ENCODE data around the gene CA4. TPM values are rescaled to one million over a fixed set of nuclear protein-coding genes. Genes with fewer than 3 reads are reported as not detected.
A peak's percentile ranks its signal among the peaks of the same experiment; 100 is the strongest.
"Not testable (repeated sequence)": the region's sequence is repeated elsewhere in the genome, so short reads cannot be mapped to it uniquely, and the experiment has no call there.

The CA4 gene
- total and polyA plus RNA-seq, 2 of the 8 experiments (the other 6 are each of a cell fraction or from before 2014, with no cell fraction given) = 3.6 to 4.2 TPM

GRCh38 chr17:60110586-60110985, 39.2 kb upstream of the CA4 start:
- no peak overlapping the region for H3K9ac ChIP-seq (replicated peaks in 1 of 4; ENCODE audit: extremely low read depth in 1 of 4, low read depth in 3 of 4, low read length in 3 of 4)
- no peak for TF ChIP-seq KDM1A (IDR thresholded peaks at IDR 0.05; ENCODE audit: borderline replicate concordance, low read length)
- TF ChIP-seq SIRT6 (IDR thresholded peaks at IDR 0.05; ENCODE audit: low read length) = no peak
- TF ChIP-seq JUND (IDR thresholded peaks at IDR 0.05; ENCODE audit: low read length) = no peak
- no peak overlapping the region for H2BK120ac ChIP-seq (replicated peaks; ENCODE audit: low read depth, low read length)
- ChIA-PET CTCF (ENCODE audit: partially characterized antibody) (interaction anchor here (0.6 to 1.5 kb wide), 7 partner anchors 19 to 523 kb away, joined by 3 to 5 read pairs (median 3); no protein-coding TSS in a partner anchor), POLR2A (ENCODE audit: partially characterized antibody) (no interaction called here)
- no peaks in the 10 kb centered on the region for H3K9me3 ChIP-seq (ENCODE audit: insufficient read depth in 2 of 2, low read depth in 1 of 2, low read length in 1 of 2)
- no peak overlapping the region for H3K14ac ChIP-seq (ENCODE audit: insufficient read length)
- no peak overlapping the region for H2BK15ac ChIP-seq (ENCODE audit: low read length)
- no peaks in the 10 kb centered on the region for H3K23me2 ChIP-seq (ENCODE audit: low read depth, low read length)
- H3K4ac ChIP-seq (replicated peaks; ENCODE audit: insufficient read length, low read depth, low read length) = no peak overlapping the region
- no peak overlapping the region for H3K23ac ChIP-seq (ENCODE audit: insufficient read length)
- no peak overlapping the region for H3K18ac ChIP-seq (ENCODE audit: extremely low read depth, low read length)
- no peak overlapping the region for H3K27ac ChIP-seq (ENCODE audit: low read depth, low read length)
- 62% methylated on average over 2 of the region's 3 CpGs; no CpG with 5 or more reads in 1 of the 2 experiments for WGBS, 2 experiments (ENCODE audit: extremely low coverage in 1 of 2, insufficient coverage in 1 of 2, insufficient read length in 1 of 2, insufficient replicate concordance in 2 of 2, low coverage in 1 of 2, low lambda C conversion rate in 2 of 2, missing lambda C conversion rate in 1 of 2)
- H3K4me1 ChIP-seq (replicated peaks in 1 of 4; ENCODE audit: control insufficient read depth in 3 of 4, insufficient read depth in 4 of 4, low read length in 3 of 4) = no peaks in the 10 kb centered on the region
- H4K5ac ChIP-seq (ENCODE audit: insufficient read length, low read depth, low read length) = no peak overlapping the region
- no peaks in the 10 kb centered on the region for H3K79me1 ChIP-seq (ENCODE audit: low read depth, low read length)
- no peak overlapping the region for H3K4me3 ChIP-seq (ENCODE audit: extremely low read depth in 1 of 4, insufficient read depth in 2 of 4, low read depth in 3 of 4, low read length in 4 of 4)
- H2AK5ac ChIP-seq (ENCODE audit: low read depth, low read length) = no peak overlapping the region
- H2BK20ac ChIP-seq (ENCODE audit: low read length) = no peak overlapping the region
- H3K27me3 ChIP-seq (replicated peaks in 1 of 4; ENCODE audit: control insufficient read depth in 3 of 4, extremely low read depth in 1 of 4, insufficient read depth in 3 of 4, low read length in 3 of 4) = no peaks in the 10 kb centered on the region
- FAIRE-seq = no peak
- H3K36me3 ChIP-seq (ENCODE audit: control insufficient read depth in 2 of 4, insufficient read depth in 4 of 4, low read length in 3 of 4) = no peaks in the 10 kb centered on the region
- no peak overlapping the region for H4K91ac ChIP-seq (replicated peaks; ENCODE audit: insufficient read length, low read length)
- H2AFZ ChIP-seq (ENCODE audit: low read length) = no peak overlapping the region
- H3K56ac ChIP-seq (replicated peaks; ENCODE audit: insufficient read length, low read depth, low read length) = no peak overlapping the region
- H4K8ac ChIP-seq (ENCODE audit: extremely low read depth, insufficient read depth, low read length) = no peak overlapping the region
- no peak overlapping the region for H2BK5ac ChIP-seq (ENCODE audit: low read depth, low read length)
- no peaks in the 10 kb centered on the region for H4K20me1 ChIP-seq (replicated peaks in 1 of 2; ENCODE audit: control insufficient read depth in 1 of 2, insufficient read depth in 2 of 2, low read length in 2 of 2)
- no peak overlapping the region for H2BK12ac ChIP-seq (ENCODE audit: low read depth, low read length)
- no peak for DNase-seq (ENCODE audit: low read depth in 1 of 2, low spot score in 2 of 2)
- H3K79me2 ChIP-seq (ENCODE audit: control insufficient read depth in 1 of 2, insufficient read depth in 2 of 2, low read length in 2 of 2) = no peaks in the 10 kb centered on the region
- H3K4me2 ChIP-seq (ENCODE audit: insufficient read depth in 1 of 2, low read depth in 2 of 2, low read length in 2 of 2) = no peak overlapping the region

- H2BK15ac ChIP-seq (ENCODE audit: low read length); H4K8ac ChIP-seq (ENCODE audit: extremely low read depth, insufficient read depth, low read length); H3K79me2 ChIP-seq (ENCODE audit: control insufficient read depth in 1 of 2, insufficient read depth in 2 of 2, low read length in 2 of 2); H3K27ac ChIP-seq (ENCODE audit: low read depth, low read length); CTCF ChIA-PET (ENCODE audit: partially characterized antibody); H2AFZ ChIP-seq (ENCODE audit: low read length); H3K14ac ChIP-seq (ENCODE audit: insufficient read length); H3K9ac ChIP-seq (replicated peaks in 1 of 4; ENCODE audit: extremely low read depth in 1 of 4, low read depth in 3 of 4, low read length in 3 of 4); H3K23me2 ChIP-seq (ENCODE audit: low read depth, low read length); H3K9me3 ChIP-seq (ENCODE audit: insufficient read depth in 2 of 2, low read depth in 1 of 2, low read length in 1 of 2); H3K4ac ChIP-seq (replicated peaks; ENCODE audit: insufficient read length, low read depth, low read length); H3K56ac ChIP-seq (replicated peaks; ENCODE audit: insufficient read length, low read depth, low read length); H4K20me1 ChIP-seq (replicated peaks in 1 of 2; ENCODE audit: control insufficient read depth in 1 of 2, insufficient read depth in 2 of 2, low read length in 2 of 2); H3K36me3 ChIP-seq (ENCODE audit: control insufficient read depth in 2 of 4, insufficient read depth in 4 of 4, low read length in 3 of 4); H4K91ac ChIP-seq (replicated peaks; ENCODE audit: insufficient read length, low read length); H4K5ac ChIP-seq (ENCODE audit: insufficient read length, low read depth, low read length); H3K27me3 ChIP-seq (replicated peaks in 1 of 4; ENCODE audit: control insufficient read depth in 3 of 4, extremely low read depth in 1 of 4, insufficient read depth in 3 of 4, low read length in 3 of 4); DNase-seq (ENCODE audit: low read depth in 1 of 2, low spot score in 2 of 2); H3K23ac ChIP-seq (ENCODE audit: insufficient read length); H2BK12ac ChIP-seq (ENCODE audit: low read depth, low read length); H2BK120ac ChIP-seq (replicated peaks; ENCODE audit: low read depth, low read length); POLR2A ChIA-PET (ENCODE audit: partially characterized antibody); H3K18ac ChIP-seq (ENCODE audit: extremely low read depth, low read length); H2BK20ac ChIP-seq (ENCODE audit: low read length); H2BK5ac ChIP-seq (ENCODE audit: low read depth, low read length); H3K4me1 ChIP-seq (replicated peaks in 1 of 4; ENCODE audit: control insufficient read depth in 3 of 4, insufficient read depth in 4 of 4, low read length in 3 of 4); H3K4me3 ChIP-seq (ENCODE audit: extremely low read depth in 1 of 4, insufficient read depth in 2 of 4, low read depth in 3 of 4, low read length in 4 of 4); H3K79me1 ChIP-seq (ENCODE audit: low read depth, low read length); H3K4me2 ChIP-seq (ENCODE audit: insufficient read depth in 1 of 2, low read depth in 2 of 2, low read length in 2 of 2); H2AK5ac ChIP-seq (ENCODE audit: low read depth, low read length): not testable (repeated sequence)
- FAIRE-seq = peak; percentile 99
- WGBS, 2 experiments (ENCODE audit: extremely low coverage in 1 of 2, insufficient coverage in 1 of 2, insufficient read length in 1 of 2, insufficient replicate concordance in 2 of 2, low coverage in 1 of 2, low lambda C conversion rate in 2 of 2, missing lambda C conversion rate in 1 of 2) = 0% methylated on average over 1 of the region's 5 CpGs; no CpG with 5 or more reads in 1 of the 2 experiments
Measured at GRCh38 chr17:60111661-60112060, 38.1 kb upstream of the CA4 start.
